Melanocyte of skin (primary cell): ENCODE results near the gene DNAJC8. TPM values are rescaled to one million over a fixed set of nuclear protein-coding genes. Genes with fewer than 3 reads are reported as not detected.

ENCODE experiments used
- total RNA-seq, 2 donors: library from RNA; depleted of rRNA; stranded (reverse); fragments of >200 nt; gene quantifications; 2 replicates each; pipeline ENCODE4 v1.2.3, GENCODE V29; 2012

The DNAJC8 gene
- total RNA-seq, result 10 to 100 TPM; 71.6 to 94.6 TPM

DNA sequence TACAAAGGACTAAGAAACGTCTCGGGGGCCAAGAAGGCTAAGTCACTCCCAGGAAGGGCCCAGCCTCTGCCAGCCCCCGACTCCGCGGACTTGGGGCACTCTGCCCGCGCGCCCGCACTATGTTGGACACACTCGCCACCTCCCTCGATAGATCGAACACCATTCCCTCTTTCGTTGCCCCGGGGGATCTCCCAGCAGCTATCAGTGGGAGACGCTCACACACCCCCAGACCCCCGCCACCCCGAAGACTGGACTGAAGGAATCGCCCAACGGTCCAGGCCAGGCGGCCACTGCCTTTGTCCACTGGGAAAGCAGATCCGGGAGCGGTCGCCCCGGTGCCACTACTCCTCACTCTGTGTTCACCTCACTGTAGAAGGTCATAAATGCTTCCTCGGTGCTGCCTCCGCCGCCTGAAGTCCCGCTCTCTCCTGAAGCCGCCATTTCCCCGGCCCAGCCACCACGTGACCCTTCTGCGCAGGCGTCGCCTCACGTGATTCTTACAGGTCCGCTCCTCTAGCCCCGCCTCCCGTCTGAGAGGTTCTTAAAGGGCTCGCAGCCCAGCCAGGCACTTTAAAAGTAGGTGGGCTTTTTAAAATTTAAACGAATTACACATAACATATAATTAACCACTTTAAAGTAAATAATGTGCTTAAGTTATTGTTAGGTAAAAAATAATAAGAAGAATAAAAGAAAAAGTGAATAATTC, at the start of gene DNAJC8:
Gene DNAJC8 (minus strand): TSS at position 472 of the 706 bp plus-strand sequence. CDS start 31 bp downstream, at position 441.

DNA sequence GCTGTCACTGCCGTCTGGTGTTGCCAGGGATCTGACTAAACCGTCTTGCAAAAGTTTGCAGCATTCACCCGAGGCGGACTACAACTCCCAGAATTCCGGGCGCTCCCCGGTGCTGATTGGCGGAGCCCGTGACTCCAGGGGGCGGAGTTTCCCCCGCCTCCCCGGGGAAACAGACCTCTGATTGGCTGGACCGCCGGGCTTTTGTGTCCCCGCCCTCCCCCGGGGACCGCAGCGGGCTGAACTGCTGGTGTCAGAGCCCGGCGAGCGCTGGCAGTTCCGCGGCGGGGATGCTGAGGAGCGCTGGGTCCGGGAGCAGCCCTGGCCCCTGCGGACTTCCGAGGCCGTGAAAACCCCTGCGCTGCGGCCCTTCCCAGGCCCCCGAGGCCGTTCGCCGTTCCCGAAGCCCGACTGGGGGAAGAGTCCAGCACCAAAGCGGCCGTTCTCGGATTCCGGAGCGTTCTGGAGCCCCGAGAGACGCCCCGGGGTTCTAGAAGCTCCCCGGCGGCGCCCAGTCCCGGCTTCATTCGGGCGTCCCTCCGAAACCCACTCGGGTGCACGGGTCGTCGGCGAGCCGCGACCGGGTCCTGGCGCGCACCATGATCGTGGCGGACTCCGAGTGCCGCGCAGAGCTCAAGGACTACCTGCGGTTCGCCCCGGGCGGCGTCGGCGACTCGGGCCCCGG, 26.6 kb upstream of the DNAJC8 start, which contains the start of gene SESN2:
Gene SESN2 (plus strand): TSS at position 267 of the 682 bp plus-strand sequence. CDS start 330 bp downstream, at position 597.

DNA sequence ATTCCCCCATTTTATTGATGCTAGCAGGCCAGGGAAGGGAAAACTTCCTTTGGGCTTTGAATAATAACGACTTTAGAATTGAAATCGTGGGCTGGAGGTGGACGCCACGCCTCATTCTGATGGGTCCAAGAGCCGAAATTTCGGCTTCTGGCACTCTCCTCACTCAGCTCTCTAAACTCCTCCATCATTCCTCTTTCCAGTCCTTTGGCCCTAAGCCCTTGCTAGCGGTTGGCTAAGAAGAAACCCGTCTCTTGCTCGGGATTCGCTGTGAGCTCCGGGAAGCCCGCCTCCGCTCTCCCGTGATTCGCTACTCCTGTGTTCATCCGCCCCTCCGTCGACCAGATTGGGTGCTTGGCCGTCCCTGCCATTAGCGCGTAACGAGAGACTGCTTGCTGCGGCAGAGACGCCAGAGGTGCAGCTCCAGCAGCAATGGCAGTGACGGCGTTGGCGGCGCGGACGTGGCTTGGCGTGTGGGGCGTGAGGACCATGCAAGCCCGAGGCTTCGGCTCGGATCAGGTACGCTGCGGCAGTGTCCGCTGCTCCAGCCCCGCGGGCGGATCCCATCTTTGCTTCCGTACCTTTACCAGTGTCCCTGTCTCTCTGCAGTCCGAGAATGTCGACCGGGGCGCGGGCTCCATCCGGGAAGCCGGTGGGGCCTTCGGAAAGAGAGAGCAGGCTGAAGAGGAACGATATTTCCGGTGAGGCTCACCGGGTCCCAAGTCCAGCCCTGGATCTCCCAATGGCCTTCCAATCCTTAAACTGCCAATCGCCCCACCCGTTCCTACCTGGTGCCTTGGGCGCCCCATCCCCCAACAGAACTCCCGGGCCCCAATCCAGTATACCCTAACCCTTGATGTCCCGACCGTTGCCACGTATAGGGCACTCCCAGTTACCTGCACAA, 3.2 kb upstream of the DNAJC8 start, which contains the start of gene ATP5IF1:
Gene ATP5IF1 (plus strand): TSS at position 370 of the 901 bp plus-strand sequence. CDS start 60 bp downstream, at position 430.

DNA sequence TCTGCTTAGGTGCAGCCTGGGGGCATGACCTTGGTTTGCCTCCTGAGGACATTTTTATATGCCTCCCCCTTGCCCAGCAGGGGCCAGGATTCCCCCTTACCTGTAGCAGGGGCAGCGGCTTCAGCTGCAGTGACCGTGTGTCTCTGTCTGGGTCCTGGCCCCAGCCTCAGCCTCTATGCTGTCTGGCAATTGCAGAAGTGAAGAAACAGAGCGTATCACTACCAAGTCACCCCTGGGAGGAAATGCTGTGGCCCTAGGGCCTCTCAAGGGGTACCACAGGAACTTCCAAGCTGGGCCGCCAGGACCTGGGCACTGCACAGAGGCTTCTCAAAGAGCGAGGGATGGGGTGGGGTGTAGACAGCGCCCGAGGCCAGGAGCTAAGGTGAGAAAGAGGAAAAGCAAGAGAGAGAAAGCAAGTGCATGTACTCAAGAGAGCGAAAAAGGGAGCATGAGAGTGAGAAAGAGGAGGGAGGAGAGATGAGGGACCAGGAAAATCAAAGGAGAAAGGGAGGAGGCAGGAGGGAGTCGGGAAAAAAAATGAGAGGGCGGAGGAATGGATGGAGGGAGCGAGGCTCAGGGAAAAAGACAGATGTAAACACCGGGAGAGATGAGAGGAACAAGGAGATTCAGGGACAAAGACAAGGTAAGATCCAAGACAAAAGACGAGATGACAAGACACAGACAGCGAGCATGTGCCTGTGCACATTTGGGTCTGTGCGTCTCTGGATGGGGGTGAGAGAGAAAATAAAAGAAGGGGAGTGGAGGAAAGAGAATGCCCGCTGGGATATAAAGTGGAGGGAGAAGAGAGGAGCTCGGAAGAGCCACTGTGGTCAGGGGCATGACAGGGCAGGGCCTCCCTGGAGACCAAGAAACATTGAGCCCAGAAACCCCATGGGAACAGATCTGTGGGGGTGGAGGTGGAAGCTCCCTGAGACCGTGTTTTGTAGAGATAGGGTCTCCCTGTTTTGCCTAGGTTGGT, 56.0 kb downstream of the DNAJC8 start, which contains the start of gene PTAFR:
Gene PTAFR (minus strand): TSS at position 199 of the 979 bp plus-strand sequence. CDS start 25,669 bp downstream, outside the sequence.

Other genes starting within 250 kb of the DNAJC8 start
- gene EYA3, start 144.4 kb downstream of the DNAJC8 start, total RNA-seq, result 10 to 100 TPM; 20.6 to 22.0 TPM
- gene PTAFR, start 56.3 kb downstream of the DNAJC8 start, total RNA-seq, result under 1 TPM in 1 of 2 donors, not detected in 1; under 0.01 TPM
- 10 to 100 TPM; 65.6 to 72.3 TPM for gene ATP5IF1, start 3.1 kb upstream of the DNAJC8 start, total RNA-seq
- 10 to 100 TPM; 11.3 to 13.4 TPM for gene SESN2, start 26.5 kb upstream of the DNAJC8 start, total RNA-seq
- 10 to 100 TPM; 20.3 to 24.6 TPM for gene MED18, start 96.0 kb upstream of the DNAJC8 start, total RNA-seq
- 10 to 100 TPM; 21.0 to 48.3 TPM for gene PHACTR4, start 136.7 kb upstream of the DNAJC8 start, total RNA-seq